Stimulated activated naive CD8-positive, alpha-beta T cell treated with anti-CD3 and anti-CD28 coated beads, Interleukin-15, Interleukin-2, amounts not matched to agents 100 U/mL and 50 U/mL, for 24 hours (primary cell): ENCODE measurements around the gene GINS1.

ENCODE experiments used
- ATAC-seq: fragments of 150-1000 bp; cut with Tn5 transposase; one replicate; pipeline ENCODE4 v1.10.0; 2021
- DNase-seq: peaks from one replicate; pipeline ENCODE4 v3.0.0; 2021

The GINS1 gene

DNA sequence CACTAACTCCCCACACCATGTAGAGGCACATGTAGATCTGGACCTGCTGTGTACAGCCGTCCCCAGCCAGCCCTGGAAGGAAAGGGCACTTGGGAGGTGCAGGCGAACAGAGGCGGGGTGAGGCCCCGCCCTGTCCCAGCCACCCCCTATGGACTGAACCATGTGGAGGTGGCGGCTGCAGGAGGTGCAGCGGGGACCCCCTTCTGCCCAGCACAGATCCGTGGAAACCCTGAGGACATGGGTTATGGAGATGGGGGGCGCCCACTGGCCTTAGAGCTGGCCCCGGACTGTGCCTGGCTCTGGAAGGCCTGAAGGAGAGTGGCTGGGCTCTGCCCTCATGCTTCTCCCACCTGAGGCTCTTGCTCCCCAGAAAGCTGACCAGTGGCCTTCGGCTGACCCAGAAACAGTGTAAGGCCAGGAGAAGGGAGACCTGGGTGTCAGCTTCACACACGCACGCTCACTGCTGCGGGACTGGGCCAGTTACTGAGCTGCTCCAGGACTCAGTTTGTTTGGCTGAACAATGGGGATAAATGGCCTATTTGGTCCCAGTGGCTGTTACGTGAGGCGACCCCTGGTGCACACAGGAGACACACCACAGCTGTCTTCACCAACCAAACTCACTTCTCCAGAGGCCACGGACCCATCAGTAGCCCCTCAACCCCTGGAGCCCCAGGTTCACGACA, 87.2 kb downstream of the GINS1 start:
- ATAC-seq (no peak), DNase-seq (no peak)

DNA sequence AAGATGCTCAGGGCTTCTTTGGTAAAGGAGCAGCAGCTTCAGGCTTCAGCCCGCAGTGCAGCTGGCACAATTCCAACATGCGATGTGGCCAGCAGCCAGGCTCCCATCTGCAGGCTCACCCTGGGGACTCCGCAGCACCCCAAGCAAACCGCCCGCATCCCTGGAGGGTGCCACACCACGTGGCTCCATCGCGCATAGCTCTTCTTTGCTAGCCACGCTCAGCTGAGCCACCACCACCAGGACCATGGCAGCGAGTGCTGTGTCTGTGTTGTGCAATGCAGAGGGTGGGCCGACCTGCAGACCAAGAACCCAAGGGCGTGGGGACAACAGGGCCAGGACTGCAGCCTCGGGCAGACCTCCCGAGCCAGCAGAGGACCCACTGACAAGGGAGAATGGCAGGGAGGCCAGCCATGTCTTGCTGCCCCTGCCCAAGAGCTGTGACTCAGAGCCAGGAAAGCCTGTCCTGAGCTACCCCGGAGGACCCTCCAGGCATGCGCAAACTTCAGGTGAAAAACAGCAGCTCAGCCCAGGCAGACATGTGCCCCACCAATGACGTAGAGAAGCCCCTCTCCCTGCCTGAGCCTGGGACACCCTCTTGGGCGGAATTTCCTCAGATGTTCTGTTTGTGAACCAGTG, 87.8 kb downstream of the GINS1 start:
- DNase-seq (no peak), ATAC-seq (no peak)

DNA sequence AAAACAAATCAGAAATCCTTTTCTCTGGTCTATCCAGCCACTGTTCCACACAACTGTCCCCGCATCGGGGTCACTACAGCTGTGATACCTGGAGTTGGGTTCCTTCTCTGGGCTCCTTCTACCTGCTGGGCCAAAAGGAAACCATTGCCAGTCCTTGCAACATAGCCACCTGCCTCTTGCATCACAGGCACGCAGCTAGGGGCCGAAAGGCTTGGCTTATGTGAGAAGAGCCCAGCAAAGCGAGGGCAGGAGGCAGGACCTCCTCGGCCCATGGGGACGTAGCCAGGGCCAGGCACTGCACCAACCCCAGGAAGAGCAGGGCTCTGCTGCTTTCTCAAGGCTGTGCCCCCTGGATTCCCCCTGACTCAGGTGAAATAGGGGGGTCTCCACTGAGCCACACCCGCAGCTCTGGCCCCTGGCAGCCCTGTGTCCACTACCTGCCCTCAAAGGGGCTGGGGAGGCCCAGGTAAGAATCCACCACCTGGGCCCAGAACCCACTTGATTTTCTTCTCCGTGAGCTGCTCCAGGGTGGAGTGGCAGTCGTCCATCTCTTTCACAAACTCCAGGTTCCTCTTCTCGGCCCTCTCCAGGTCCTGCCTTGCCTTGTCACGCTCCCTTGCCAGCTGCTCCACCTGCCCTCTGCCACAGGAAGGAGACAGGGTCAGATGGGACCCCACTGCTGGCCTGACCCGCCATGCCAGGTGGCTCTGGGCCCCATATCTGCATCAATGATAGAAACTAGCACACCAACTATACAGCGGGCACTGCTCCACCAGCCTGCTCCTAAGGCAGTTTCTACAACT, 88.9 kb downstream of the GINS1 start:
- ATAC-seq (no peak), DNase-seq (no peak)

GRCh38 chr20:25496968-25497401, 89.5 kb downstream of the GINS1 start:
- no peak for DNase-seq
- no peak for ATAC-seq

- no peak for DNase-seq
These were observed 90.3 kb downstream of the GINS1 start for GRCh38 chr20:25497586-25498279.

More at GRCh38 chr20:25497586-25498279, 90.3 kb downstream of the GINS1 start:
- ATAC-seq, result no peak
